ENCODE data around the gene KSR1. TPM values are rescaled to one million over a fixed set of nuclear protein-coding genes. Genes with fewer than 3 reads are reported as not detected.

The KSR1 gene
- polyA plus RNA-seq, 3 donors, result 45.5 to 90.5 (median 49.0) TPM

DNA sequence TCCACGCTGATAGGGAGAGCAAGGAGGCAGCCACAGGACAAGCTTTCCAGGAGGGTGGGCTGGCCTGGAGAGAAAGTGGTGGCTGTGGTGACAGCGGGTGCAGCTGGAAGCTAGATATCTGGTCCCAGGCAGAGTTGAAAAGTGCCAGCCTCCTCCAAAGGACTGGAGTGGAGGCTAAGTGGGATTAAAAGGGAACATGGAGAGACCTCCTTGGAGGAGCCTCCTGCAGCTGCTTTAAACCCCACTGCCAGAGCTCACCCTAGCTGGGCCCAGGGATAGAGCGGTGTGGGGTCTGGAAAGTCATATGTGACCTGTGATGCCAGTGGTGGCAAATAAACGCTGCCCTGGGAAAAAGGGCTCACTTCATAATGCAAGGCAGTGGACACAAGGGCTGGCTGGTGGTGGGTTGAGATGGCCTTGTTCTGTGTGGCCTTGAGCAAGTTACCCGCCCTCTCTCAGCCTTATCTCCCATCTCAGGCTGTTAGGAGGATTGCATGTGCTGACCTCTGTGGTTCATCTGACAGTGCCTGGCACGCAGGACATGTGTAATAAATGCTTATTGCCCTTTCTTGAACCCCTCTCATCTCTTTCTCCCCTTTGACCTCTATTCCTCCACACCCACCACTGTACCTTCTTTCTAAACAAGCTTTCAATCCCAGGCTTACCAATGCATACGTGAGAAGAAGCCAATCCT lies 113.8 kb downstream of the KSR1 start:
- DNase-seq (ENCODE audit: extremely low read depth in 1 of 11, low read depth in 9 of 11, low spot score in 4 of 11), result no peak

DNA sequence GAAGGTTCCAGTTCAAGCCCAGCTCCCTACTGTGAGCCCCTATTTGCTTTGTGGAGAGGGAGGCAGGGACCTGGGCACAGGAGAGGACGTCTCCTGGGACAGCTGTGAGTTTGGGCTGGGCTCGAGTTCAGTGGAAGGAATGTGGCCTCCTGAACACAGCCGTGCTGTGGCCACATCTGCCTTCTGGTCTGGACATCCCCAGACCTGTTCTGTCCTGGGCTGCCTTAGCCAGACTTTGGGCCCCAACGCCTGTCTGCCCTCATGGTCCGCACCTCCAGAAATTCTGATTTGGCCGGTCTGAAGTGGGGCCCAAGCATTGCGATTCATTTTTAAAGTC lies 114.3 kb downstream of the KSR1 start:
- DNase-seq (ENCODE audit: extremely low read depth in 1 of 11, low read depth in 9 of 11, low spot score in 4 of 11), result no peak

DNA sequence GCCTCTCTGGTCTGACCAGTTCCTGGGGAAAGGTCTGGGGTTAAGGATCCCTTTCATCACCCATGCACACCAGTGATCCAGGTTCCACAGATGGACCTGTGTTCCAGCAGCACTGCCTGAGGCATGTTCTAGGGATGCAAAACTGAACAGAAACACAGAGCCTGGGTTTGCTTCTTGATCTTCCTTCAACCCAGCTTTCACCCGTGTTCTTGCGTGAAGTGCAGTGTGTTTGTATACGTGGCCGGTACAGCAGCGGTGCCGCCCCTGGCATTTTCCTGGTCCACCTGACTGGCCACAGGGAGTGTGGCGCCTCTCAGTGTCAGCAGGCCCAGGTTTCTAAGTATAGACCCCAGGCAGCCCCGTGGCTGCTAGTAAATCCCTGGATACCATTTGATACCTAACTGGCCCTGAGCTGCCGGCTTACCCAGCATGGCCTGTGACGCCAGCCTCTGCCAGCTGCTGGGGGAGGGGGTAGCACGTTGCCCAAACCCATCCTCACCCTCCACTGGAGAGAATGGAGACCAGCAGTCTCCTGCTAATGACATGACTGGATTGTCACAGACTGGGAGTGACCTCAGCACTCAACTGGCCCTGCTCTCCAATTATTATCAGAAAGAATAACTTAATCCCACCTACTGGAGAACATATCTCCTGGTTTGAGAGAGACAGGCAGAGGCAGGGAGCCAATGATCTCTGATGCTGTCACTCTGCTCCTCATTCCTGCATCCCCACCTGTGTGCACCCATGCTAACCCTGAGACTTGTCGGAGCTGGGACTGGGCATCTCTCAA lies 115.5 kb downstream of the KSR1 start:
- DNase-seq (ENCODE audit: extremely low read depth in 1 of 11, low read depth in 9 of 11, low spot score in 4 of 11), result no peak

GRCh38 chr17:27572665-27573064 lies 116.4 kb downstream of the KSR1 start:
- DNase-seq (ENCODE audit: extremely low read depth in 1 of 11, low read depth in 9 of 11, low spot score in 4 of 11), result no peak

DNA sequence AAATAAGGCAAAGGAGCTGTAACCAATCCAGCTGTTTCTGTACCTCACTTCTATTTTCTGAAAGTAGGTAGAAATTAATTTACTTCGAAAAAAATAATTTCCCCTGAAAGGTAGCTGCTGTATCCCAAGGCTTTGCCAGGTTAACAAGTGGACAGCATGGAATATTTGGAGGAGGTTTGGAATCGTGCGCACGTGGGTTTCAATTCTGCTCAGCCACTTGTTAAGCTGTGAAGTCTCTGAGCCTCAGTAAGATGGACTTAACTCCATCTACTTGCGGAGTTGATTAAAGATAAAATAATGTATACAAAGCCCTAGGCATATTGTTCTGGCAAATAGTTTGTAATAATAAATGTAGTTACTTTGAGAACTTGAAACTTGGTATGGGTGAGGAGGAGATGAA lies 117.3 kb downstream of the KSR1 start:
- no peak for DNase-seq (ENCODE audit: extremely low read depth in 1 of 11, low read depth in 9 of 11, low spot score in 4 of 11)

- DNase-seq (ENCODE audit: extremely low read depth in 1 of 11, low read depth in 9 of 11, low spot score in 4 of 11), result no peak
These were observed 117.8 kb downstream of the KSR1 start for GRCh38 chr17:27573971-27574525.

- DNase-seq (ENCODE audit: extremely low read depth in 1 of 11, low read depth in 9 of 11, low spot score in 4 of 11), result no peak
These were observed 119.1 kb downstream of the KSR1 start for GRCh38 chr17:27575096-27575911.

- no peak for DNase-seq (ENCODE audit: extremely low read depth in 1 of 11, low read depth in 9 of 11, low spot score in 4 of 11)
These were observed 119.6 kb downstream of the KSR1 start for GRCh38 chr17:27575912-27576252.

DNA sequence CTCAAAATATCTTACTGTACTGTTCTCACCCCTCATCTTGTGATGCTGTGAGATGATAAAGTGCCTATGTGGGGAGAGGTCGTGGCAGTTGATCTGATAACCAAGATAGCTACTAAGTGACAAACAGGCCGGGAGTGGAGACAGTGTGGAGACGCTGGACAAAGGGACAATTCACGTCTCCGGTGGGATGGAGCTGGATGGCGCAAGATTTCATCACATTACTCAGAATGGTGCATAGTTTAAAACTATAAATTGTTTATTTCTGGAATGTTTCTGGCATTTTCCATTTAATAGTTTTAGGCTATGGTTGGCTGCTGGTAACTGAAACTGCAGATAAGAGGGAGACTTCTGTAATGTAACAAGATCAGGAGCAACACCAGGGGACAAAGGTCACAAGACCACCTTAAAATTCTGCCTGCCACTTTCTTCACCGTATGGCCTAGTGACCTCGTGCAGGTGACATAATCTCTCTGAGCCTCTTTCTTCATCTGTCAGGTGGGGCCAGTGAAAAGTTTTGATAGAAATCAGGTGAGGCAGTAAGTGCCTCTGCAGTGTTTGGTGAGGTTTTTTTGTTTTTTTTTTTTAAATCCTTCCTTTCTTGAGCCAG lies 120.3 kb downstream of the KSR1 start:
- DNase-seq (ENCODE audit: extremely low read depth in 1 of 11, low read depth in 9 of 11, low spot score in 4 of 11), result no peak

DNA sequence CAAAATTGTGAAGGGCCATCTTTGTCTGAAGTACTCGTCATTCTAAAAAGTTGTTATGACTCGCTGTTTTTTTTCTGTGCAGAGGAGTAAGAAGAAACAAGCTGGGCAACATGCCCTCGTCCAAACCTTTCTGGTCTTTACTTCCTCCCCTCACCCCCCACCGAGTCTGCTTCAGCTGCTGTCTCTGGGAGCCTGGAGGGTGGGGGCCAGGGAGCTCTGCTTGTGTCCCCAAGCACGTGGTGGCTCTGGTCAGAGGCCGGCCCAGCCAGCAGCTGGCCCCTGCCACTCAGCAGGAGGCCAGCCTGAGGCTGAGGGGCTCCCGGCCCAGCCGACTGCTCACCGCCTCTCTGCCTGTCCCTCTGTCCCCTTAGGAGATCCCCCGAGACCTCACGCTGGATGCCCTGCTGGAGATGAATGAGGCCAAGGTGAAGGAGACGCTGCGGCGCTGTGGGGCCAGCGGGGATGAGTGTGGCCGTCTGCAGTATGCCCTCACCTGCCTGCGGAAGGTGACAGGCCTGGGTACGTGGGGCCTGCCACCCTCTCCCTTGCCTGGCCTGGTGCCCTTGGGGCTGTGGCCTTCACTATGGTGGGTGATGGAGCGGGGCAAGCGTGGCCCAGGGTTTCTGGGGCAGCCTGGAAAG lies 121.0 kb downstream of the KSR1 start:
- DNase-seq (ENCODE audit: extremely low read depth in 1 of 11, low read depth in 9 of 11, low spot score in 4 of 11), result no peak

DNA sequence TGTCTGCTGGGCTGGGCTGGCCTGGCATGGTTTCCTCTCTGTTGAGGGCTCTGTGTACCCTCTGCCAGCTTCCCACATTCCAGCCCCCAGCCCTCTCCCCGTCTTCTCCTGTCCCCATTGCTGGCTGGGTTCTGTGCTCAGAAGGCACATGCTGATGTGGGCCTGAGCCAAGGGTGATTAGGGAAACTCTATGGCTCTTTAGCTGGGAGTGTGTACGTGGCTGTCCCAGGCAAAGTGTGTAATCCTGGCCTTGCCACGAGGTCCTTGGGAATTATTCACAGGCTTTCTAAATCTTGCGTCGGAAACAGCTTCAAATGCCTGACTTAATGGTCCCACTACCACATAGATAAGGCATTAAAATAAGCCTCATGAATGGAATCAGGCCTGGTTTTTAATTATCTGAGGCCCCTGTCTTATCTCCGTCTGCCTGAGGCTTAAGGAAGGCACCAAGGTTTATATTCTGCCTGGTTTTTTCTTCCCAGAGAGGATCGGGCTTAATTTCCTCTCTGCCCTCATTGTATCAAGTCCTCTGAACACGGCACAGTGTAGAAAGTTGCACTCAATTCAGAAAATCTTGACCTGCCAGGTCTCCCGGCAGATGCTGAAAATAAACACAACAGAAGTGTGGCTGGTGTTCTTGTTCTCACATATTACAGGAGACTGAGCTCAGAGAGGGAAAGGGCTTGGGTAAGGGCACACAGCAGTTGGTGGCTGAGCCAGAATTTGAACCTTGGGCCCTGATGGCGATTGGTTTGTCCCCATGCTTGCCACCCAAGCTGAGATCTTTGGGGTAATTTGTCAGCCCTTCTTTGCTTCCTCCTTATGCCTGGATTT lies 121.9 kb downstream of the KSR1 start:
- no peak for DNase-seq (ENCODE audit: extremely low read depth in 1 of 11, low read depth in 9 of 11, low spot score in 4 of 11)

- DNase-seq (ENCODE audit: extremely low read depth in 1 of 11, low read depth in 9 of 11, low spot score in 4 of 11), result no peak
These were observed 122.5 kb downstream of the KSR1 start for GRCh38 chr17:27578718-27579085.

DNA sequence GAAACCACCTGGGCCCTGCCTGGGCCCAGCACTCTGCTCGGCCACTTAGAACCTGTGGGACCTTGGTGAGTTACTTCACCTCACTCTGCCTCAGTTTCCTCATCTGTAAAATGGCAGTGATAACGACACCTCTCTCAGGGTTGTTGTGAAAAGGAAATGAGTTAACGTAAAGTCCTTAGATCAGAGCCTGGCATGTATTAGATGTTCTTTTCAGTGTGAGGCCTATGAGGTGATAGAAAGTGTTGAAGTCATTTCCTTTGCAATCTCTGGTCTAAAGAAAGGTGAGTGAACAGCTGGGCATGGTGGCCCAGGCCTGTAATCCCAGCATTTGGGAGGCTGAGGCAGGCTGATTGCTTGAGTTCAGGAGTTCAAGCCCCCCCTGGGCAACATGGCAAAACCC lies 123.1 kb downstream of the KSR1 start:
- no peak for DNase-seq (ENCODE audit: extremely low read depth in 1 of 11, low read depth in 9 of 11, low spot score in 4 of 11)

- DNase-seq (ENCODE audit: extremely low read depth in 1 of 11, low read depth in 9 of 11, low spot score in 4 of 11), result no peak
These were observed 123.7 kb downstream of the KSR1 start for GRCh38 chr17:27579897-27580321.

DNA sequence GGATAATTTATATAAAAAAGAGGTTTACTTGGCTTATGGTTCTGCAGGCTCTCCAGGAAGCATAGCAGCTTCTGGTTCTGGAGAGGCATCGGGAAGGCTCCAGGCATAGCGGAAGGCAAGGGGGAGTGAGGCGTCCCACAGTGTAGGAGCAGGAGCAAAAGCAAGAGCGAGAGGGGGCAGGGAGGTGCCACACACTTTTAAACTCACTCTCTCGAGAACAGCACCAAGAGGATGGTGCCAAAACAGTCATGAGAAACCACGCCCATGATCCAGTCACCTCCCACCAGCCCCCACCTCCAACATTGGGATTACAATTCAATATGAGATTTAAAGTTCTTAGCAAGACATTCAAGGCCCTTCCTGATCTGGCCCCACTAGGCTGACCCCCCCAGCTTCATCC lies 124.8 kb downstream of the KSR1 start:
- DNase-seq (ENCODE audit: extremely low read depth in 1 of 11, low read depth in 9 of 11, low spot score in 4 of 11), result no peak

- no peak for DNase-seq (ENCODE audit: extremely low read depth in 1 of 11, low read depth in 9 of 11, low spot score in 4 of 11)
These were observed 126.4 kb downstream of the KSR1 start for GRCh38 chr17:27582696-27583095.

- DNase-seq (ENCODE audit: extremely low read depth in 1 of 11, low read depth in 9 of 11, low spot score in 4 of 11), result no peak
These were observed 129.0 kb downstream of the KSR1 start for GRCh38 chr17:27585153-27585681.

- no peak for DNase-seq (ENCODE audit: extremely low read depth in 1 of 11, low read depth in 9 of 11, low spot score in 4 of 11)
These were observed 129.5 kb downstream of the KSR1 start for GRCh38 chr17:27585792-27586191.

All from renal cortex interstitium (tissue), 11 donors.